Choroid plexus epithelial cell (primary cell): ENCODE results near the gene PAK3.
A peak's percentile ranks its signal among the peaks of the same experiment; 100 is the strongest.

Experiments
- DNase-seq: peaks from one replicate; pipeline ENCODE4 v3.0.0-alpha.2; 2010; ENCODE audit warnings: low read depth
- H3K4me3 ChIP-seq: 2 replicates; pipeline ENCODE4 v1.5.1; 2011; ENCODE audit warnings: low read depth, mild to moderate bottlenecking, control low read depth, low read length, moderate library complexity
- TF ChIP-seq, protein P1 (sequence below): conservative IDR thresholded peaks from 2 replicates; pipeline ENCODE4 v1.5.1; 2011; ENCODE audit warnings: low read depth, mild to moderate bottlenecking, control low read depth, inconsistent platforms, low read length, moderate library complexity

The PAK3 gene

DNA sequence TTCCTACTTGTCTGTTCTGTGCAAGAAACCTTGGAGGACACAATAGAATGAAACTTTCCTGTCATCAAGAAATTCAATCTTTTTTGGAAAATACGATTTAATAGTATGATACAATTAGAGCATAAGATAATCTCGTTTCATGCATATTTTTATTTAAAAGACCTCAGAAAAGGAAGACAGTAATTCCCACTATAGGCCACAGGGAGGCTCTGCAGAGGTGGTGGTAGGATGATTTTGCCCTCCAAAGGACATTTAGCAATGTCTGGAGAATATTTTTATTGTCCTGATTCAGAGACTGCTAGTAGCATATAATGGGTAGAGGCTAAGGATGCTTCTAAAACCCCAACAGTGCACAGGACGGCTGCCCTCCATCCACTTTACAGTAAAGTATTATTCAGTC lies 68.7 kb downstream of the PAK3 start:
- H3K4me3 ChIP-seq: no peak overlapping the region
- TF ChIP-seq, protein P1, sequence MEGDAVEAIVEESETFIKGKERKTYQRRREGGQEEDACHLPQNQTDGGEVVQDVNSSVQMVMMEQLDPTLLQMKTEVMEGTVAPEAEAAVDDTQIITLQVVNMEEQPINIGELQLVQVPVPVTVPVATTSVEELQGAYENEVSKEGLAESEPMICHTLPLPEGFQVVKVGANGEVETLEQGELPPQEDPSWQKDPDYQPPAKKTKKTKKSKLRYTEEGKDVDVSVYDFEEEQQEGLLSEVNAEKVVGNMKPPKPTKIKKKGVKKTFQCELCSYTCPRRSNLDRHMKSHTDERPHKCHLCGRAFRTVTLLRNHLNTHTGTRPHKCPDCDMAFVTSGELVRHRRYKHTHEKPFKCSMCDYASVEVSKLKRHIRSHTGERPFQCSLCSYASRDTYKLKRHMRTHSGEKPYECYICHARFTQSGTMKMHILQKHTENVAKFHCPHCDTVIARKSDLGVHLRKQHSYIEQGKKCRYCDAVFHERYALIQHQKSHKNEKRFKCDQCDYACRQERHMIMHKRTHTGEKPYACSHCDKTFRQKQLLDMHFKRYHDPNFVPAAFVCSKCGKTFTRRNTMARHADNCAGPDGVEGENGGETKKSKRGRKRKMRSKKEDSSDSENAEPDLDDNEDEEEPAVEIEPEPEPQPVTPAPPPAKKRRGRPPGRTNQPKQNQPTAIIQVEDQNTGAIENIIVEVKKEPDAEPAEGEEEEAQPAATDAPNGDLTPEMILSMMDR: peak; percentile 35
- DNase-seq: peak; percentile 7

DNA sequence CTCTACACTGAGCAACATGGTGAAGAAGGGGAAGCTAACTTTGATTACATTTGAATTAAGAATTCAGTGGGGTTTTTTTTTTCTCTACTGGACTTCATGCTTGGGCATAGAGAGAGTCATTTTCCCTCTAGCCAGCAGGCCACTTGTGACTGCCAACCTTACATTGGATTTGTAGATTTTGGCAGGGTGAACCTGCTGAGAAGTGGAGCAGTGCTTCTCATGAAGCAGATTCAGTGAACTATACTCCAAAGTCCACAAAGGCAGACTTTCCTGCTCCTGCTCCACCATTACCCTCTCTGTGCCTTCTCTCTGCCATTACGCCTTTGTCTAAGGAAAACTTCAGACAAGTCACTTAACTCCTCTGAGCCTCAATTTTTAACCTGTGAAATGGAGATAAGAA lies 69.9 kb downstream of the PAK3 start:
- no peak for DNase-seq
- TF ChIP-seq, protein P1: no peak
- no peak overlapping the region for H3K4me3 ChIP-seq

DNA sequence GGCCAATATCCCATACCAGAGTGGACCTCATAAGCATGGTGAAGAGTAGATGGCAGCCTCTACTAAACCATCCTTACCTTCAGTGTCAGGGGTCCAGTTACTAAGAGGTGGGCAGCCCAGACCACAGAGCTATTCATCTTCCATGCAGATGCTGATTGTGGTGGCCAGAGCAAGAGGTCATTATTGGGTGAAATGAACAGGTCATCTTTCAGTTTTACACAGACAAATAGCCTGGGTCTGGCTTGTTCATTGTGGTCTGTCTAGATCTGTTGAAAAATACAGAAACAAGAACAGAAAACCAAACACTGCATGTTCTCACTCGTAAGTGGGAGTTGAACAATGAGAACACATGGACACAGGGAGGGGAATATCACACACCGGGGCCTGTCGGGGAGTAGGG lies 71.3 kb downstream of the PAK3 start:
- H3K4me3 ChIP-seq: no peak overlapping the region
- TF ChIP-seq, protein P1: no peak
- DNase-seq: no peak

DNA sequence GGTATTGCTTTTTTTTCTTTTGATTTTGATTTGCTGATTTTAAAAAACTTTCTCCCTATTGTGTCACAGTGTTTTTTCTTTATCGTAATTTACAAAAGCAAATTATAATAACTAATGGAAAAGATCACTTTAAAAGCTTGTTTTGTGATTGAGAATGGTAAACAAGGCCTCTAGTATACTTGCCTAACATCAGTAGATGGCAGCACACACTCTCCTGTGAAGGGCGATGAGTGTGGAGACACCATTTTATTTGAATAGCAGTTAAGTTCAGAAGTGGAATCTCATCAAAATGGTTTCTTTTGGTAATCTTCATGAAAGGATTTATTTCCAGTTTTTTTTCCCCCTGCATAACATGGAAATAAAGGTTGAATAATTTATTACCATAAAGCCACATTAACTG lies 72.3 kb downstream of the PAK3 start:
- TF ChIP-seq, protein P1: peak; percentile 12
- DNase-seq: peak; percentile 3

DNA sequence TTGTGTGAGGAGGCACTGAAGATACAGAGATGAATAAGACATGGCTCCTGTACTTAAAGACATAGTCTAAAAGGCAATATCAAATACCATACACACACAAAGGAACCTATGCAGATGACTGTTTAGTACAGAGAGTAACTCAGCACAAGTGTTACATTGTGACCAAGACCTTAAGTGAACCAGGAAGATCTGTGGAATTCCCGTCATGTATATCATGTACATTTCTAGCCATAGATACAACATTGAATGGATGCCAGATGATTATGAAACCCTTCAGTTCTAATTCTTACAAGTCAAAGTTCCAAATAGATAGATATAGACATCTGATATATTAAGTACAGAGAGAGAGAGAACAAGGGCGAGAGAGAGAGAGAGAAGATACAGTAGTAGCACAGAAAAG lies 73.2 kb downstream of the PAK3 start:
- TF ChIP-seq, protein P1: no peak
- H3K4me3 ChIP-seq: no peak overlapping the region
- DNase-seq: no peak

More for the DNA sequence above, 72.3 kb downstream of the PAK3 start:
- no peak overlapping the region for H3K4me3 ChIP-seq

DNA sequence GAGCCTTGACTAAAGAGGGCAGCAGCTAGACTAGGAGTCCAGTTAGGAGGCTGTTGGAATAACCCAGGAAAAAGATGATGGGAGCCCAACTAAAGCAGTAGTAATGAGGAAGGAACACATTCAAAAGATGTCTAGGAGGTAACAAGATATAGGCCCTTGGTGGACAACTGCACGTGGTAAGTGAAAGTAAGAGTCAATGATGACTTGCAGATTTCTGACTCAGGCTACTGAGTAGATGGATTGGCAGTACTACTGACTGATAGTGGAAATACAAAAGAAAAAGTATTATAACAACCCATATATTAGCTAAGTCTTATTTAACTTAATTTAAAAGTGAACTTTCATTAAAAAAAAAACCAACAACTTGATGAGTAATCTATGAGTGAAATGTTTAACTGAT lies 74.0 kb downstream of the PAK3 start:
- DNase-seq: no peak
- TF ChIP-seq, protein P1: no peak
- H3K4me3 ChIP-seq: no peak overlapping the region

DNA sequence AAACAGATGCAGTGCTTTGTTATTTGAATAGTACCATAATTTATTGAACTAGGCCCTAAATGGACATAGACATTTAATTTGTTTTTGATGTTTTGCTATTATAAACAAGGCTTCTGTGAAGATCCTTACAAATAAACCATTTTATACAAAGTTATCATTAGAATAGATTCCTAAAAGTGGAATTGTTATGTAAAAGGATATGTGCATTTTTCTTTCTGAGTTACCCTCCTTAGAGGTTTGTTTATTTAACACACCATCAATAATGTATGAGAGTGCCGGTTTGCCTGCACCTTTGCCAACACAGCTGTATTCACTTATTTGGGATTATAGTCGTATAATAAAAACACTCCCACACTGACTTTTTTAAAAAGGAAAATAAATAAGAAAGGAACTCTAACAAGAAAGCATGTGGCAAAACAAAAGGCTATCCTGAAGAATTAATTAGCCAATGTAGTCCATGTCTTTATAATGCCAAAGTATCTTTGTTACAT lies 84.8 kb downstream of the PAK3 start:
- TF ChIP-seq, protein P1: no peak
- no peak overlapping the region for H3K4me3 ChIP-seq
- no peak for DNase-seq
